Esophagus muscularis mucosa (tissue), 3 donors: Measurements from ENCODE around the gene RAPGEF2.
"Not testable (repeated sequence)": the region's sequence is repeated elsewhere in the genome, so short reads cannot be mapped to it uniquely, and the experiment has no call there.

ENCODE experiments used
- POLR2A ChIP-seq: fragments of 450-650 bp; IDR thresholded peaks from one replicate; pipeline ENCODE4 v1.6.1; 2017; ENCODE audit warnings: antibody characterized with exemption, moderate library complexity, mild to moderate bottlenecking, low read depth
- POLR2AphosphoS5 ChIP-seq, 2 donors: sonication (generic); formaldehyde crosslinking; IDR thresholded peaks; one replicate each; pipeline ENCODE4 v1.6.1; 2017; ENCODE audit warnings: antibody characterized with exemption in 2 of 2
- TF ChIP-seq, protein P1 (sequence below), 3 experiments: fragments of 200-600 bp in 2 of 3; fragments of 450-650 bp in 1 of 3; sonication (generic) in 2 of 3; IDR thresholded peaks; one replicate each; pipeline ENCODE4 v1.5.1; 2017 to 2019; ENCODE audit warnings: antibody characterized with exemption in 3 of 3, mild to moderate bottlenecking in 2 of 3, moderate library complexity in 1 of 3

DNA sequence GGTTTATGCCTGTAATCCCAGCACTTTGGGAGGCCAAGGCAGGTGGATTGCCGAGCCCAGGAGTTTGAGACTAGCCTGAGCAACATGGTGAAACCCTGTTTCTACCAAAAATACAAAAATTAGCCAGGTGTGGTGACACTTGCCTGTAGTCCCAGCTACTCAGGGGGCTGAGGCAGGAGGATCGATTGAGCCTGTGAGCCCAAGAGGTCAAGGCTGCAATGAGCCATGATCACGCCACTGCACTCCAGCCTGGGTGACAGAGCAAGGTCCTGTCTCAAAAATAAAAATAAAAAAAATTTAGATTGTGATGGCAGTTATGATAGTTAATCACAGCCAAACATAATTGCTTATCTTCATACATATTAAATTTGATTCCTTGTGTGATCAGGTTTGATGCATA is 58.6 kb downstream of the RAPGEF2 start:
- TF ChIP-seq, protein P1, sequence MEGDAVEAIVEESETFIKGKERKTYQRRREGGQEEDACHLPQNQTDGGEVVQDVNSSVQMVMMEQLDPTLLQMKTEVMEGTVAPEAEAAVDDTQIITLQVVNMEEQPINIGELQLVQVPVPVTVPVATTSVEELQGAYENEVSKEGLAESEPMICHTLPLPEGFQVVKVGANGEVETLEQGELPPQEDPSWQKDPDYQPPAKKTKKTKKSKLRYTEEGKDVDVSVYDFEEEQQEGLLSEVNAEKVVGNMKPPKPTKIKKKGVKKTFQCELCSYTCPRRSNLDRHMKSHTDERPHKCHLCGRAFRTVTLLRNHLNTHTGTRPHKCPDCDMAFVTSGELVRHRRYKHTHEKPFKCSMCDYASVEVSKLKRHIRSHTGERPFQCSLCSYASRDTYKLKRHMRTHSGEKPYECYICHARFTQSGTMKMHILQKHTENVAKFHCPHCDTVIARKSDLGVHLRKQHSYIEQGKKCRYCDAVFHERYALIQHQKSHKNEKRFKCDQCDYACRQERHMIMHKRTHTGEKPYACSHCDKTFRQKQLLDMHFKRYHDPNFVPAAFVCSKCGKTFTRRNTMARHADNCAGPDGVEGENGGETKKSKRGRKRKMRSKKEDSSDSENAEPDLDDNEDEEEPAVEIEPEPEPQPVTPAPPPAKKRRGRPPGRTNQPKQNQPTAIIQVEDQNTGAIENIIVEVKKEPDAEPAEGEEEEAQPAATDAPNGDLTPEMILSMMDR (IDR thresholded peaks at IDR 0.05) = not testable (repeated sequence)
- not testable (repeated sequence) for TF ChIP-seq POLR2A; POLR2AphosphoS5 (IDR thresholded peaks at IDR 0.05)
